Measurements from ENCODE around the gene PGBD5. TPM values are rescaled to one million over a fixed set of nuclear protein-coding genes. Genes with fewer than 3 reads are reported as not detected.

Gene PGBD5
- total RNA-seq, 1 donor from 2014 or later: 16.2 TPM

DNA sequence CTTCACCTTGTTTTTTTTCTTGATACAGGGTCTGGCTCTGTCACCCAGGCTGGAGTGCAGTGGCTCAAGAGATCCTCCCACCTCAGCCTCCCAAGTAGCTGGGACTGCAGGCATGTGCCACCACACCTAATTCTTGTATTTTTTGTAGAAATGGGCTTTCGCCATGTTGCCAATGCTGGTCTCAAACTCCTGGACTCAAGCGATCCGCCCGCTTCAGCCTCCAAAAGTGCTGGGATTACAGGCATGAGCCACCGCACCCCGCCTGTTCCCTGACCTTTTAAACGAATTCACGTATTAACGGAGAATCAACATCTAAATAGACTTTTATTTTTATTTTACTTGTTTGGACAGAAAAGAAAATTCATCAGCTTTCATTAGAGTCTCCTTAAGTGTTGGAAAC, 104.8 kb downstream of the PGBD5 start:
- TF ChIP-seq CTCF (IDR thresholded peaks at IDR 0.05; ENCODE audit: unreplicated experiment): no peak
- Mint-ChIP-seq H3K4me3 (ENCODE audit: low read depth) (no peak overlapping the region), H3K9me3 (ENCODE audit: low read depth) (no peaks in the 10 kb centered on the region), H3K27ac (no peak overlapping the region), H3K27me3 (no peaks in the 10 kb centered on the region), H3K36me3 (ENCODE audit: insufficient read depth) (peaks cover 14% of the 10 kb centered on the region), H3K4me1 (ENCODE audit: low read depth) (no peaks in the 10 kb centered on the region)
- no peak for DNase-seq (ENCODE audit: low spot score, unreplicated experiment)

GRCh38 chr1:230320804-230321203, 105.3 kb downstream of the PGBD5 start:
- no peak for DNase-seq (ENCODE audit: low spot score, unreplicated experiment)
- H3K9me3 Mint-ChIP-seq (ENCODE audit: low read depth): no peaks in the 10 kb centered on the region
- H3K36me3 Mint-ChIP-seq (ENCODE audit: insufficient read depth): peaks cover 14% of the 10 kb centered on the region
- H3K4me1 Mint-ChIP-seq (ENCODE audit: low read depth): no peaks in the 10 kb centered on the region
- H3K27me3 Mint-ChIP-seq: no peaks in the 10 kb centered on the region
- H3K4me3 Mint-ChIP-seq (ENCODE audit: low read depth): no peak overlapping the region
- no peak for TF ChIP-seq CTCF (IDR thresholded peaks at IDR 0.05; ENCODE audit: unreplicated experiment)
- H3K27ac Mint-ChIP-seq: no peak overlapping the region

DNA sequence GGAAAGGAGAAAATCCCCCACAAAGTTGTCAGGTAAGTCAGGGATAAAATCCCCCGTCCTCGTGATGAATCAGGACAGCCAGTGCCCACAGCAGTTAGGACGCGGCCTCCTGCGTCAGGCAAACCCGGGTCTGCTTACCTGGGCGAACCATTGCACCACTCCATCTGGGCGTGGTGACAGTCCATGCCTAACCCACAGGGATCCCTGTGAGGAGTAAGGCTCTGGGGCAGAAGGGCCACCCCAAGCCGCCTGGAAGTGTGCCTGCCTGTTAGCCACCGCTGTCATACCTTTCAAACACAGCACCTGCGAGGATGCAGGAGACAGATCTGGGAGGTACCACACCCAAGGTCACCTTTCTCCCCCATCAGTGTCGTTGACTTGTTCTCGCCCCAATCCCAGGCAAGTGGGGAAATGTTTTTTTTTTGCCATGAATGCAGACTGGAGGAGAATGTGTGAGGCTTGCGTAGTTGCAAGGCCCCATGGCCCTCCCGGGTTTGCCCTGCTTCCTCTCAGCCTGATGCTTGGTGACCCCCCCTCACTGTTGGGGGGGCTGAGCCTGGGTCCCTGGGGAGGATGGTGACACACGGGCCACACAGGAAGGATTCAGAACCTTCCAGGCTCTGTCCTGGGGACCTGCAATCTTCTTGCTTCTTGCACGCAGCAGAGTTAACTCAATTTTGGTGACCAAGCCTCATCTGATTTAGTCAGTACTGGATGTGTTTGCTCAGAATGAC, 107.0 kb downstream of the PGBD5 start:
- Mint-ChIP-seq H3K27me3 (no peaks in the 10 kb centered on the region), H3K4me3 (ENCODE audit: low read depth) (no peak overlapping the region), H3K4me1 (ENCODE audit: low read depth) (no peaks in the 10 kb centered on the region), H3K9me3 (ENCODE audit: low read depth) (no peaks in the 10 kb centered on the region), H3K27ac (no peak overlapping the region), H3K36me3 (ENCODE audit: insufficient read depth) (peaks cover 9% of the 10 kb centered on the region)
- no peak for DNase-seq (ENCODE audit: low spot score, unreplicated experiment)
- TF ChIP-seq CTCF (IDR thresholded peaks at IDR 0.05; ENCODE audit: unreplicated experiment): no peak

GRCh38 chr1:230317823-230318819, 108.0 kb downstream of the PGBD5 start:
- Mint-ChIP-seq H3K9me3 (ENCODE audit: low read depth) (no peaks in the 10 kb centered on the region), H3K4me1 (ENCODE audit: low read depth) (no peaks in the 10 kb centered on the region), H3K27ac (no peak overlapping the region), H3K4me3 (ENCODE audit: low read depth) (no peak overlapping the region), H3K36me3 (ENCODE audit: insufficient read depth) (peaks cover 9% of the 10 kb centered on the region), H3K27me3 (no peaks in the 10 kb centered on the region)
- DNase-seq (ENCODE audit: low spot score, unreplicated experiment): no peak
- no peak for TF ChIP-seq CTCF (IDR thresholded peaks at IDR 0.05; ENCODE audit: unreplicated experiment)
